Adipocyte (in vitro differentiated cells): Measurements from ENCODE around the gene MSH5.

ENCODE experiments used
- DNase-seq: peaks from one replicate; pipeline ENCODE4 v3.0.0-alpha.2; 2015; ENCODE audit warnings: low read depth
- H3K27me3 ChIP-seq: replicated peaks from 2 replicates; pipeline ENCODE4 v1.7.0; 2013; ENCODE audit warnings: mild to moderate bottlenecking, low read length, moderate library complexity; ENCODE audit not compliant: control insufficient read depth, insufficient read depth
- H3K36me3 ChIP-seq: 2 replicates; pipeline ENCODE4 v1.7.0; 2013; ENCODE audit warnings: low read length, mild to moderate bottlenecking, moderate library complexity; ENCODE audit not compliant: control insufficient read depth, insufficient read depth, severe bottlenecking
- H3K4me1 ChIP-seq: 2 replicates; pipeline ENCODE4 v1.7.0; 2013; ENCODE audit warnings: mild to moderate bottlenecking, low read length, moderate library complexity; ENCODE audit not compliant: control insufficient read depth, insufficient read depth
- H3K4me3 ChIP-seq: 2 replicates; pipeline ENCODE4 v1.7.0; 2013; ENCODE audit warnings: mild to moderate bottlenecking, low read length, moderate library complexity
- H3K9ac ChIP-seq: 2 replicates; pipeline ENCODE4 v1.7.0; 2013; ENCODE audit warnings: mild to moderate bottlenecking, low read length, moderate library complexity
- H3K9me3 ChIP-seq: 2 replicates; pipeline ENCODE4 v1.7.0; 2013; ENCODE audit warnings: mild to moderate bottlenecking, low read length, moderate library complexity; ENCODE audit not compliant: control insufficient read depth

The MSH5 gene

GRCh38 chr6:31776485-31776988, 36.7 kb downstream of the MSH5 start:
- no peak for DNase-seq
- no peaks in the 10 kb centered on the region for H3K27me3 ChIP-seq
- H3K36me3 ChIP-seq = peaks cover 38% of the 10 kb centered on the region
- H3K9me3 ChIP-seq = no peaks in the 10 kb centered on the region
- H3K4me3 ChIP-seq = no peak overlapping the region
- H3K9ac ChIP-seq = no peak overlapping the region
- H3K4me1 ChIP-seq = peaks cover 8% of the 10 kb centered on the region

DNA sequence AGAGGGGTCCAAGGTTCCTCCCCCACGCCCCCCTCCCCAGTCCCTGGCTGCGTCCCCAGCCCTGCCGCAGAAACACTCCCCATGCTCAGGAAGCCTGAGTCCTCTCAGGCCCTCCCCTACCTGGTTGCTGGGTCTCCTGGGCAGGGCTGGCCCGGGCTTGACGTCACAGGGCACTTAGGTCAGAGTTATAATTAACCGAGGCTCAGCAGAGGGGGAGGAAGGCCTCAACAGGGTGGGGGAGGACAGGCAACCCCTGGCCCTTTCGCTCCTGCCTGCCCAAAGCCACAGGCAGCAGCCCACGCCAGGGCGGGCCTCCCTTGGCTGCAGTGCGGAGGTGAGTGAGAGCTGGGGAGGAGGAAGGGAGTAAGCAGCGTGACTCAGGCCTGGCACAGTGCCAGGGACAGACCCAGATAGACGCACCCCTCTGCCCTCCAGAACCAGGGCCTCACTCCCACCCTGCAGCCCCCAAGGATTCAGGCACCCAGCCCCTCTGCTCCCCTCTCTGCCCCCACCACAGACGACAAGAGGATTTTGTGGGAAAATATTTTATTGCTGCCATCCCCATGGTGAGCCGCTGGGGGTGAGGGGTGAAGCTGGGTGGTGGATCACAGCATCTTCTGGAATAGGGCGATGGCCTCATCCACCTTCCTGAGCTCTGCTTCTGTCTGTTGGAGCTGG, 37.3 kb downstream of the MSH5 start, which contains the start of gene VWA7:
Gene VWA7 (minus strand): TSS at position 340 of the 678 bp plus-strand sequence. CDS start 549 bp downstream, outside the sequence.
- no peak within 1 kb of the TSS for H3K4me3 ChIP-seq
- peaks cover 8% of the 10 kb centered on the region for H3K4me1 ChIP-seq
- no peaks in the 10 kb centered on the region for H3K9me3 ChIP-seq
- DNase-seq = peak; percentile 63
- peaks cover 44% of the 10 kb centered on the region for H3K36me3 ChIP-seq
- no peaks in the 10 kb centered on the region for H3K27me3 ChIP-seq
- no peak within 1 kb of the TSS for H3K9ac ChIP-seq

DNA sequence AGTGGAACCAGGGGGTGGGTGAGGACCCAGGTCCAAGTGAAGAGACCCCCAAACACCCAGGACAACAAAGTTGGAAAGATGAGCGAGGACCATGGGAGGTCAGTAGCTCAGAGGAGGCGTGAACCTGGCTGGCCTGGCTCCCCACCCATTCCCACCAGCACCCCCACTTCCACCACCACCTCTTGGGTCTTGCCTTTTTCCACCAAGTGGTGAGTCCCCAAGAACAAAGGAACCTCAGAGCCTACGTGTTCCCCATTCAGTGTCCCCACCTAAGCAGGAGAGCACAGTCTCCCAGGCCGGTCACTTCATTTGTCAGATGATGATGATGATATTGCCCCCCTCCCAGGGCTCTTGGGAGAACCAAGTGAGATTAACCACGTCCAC, 37.9 kb downstream of the MSH5 start:
- Histone ChIP-seq H3K9me3 (no peaks in the 10 kb centered on the region), H3K4me3 (no peak overlapping the region), H3K36me3 (peaks cover 49% of the 10 kb centered on the region), H3K9ac (no peak overlapping the region), H3K4me1 (peaks cover 8% of the 10 kb centered on the region), H3K27me3 (no peaks in the 10 kb centered on the region)
- DNase-seq = no peak

DNA sequence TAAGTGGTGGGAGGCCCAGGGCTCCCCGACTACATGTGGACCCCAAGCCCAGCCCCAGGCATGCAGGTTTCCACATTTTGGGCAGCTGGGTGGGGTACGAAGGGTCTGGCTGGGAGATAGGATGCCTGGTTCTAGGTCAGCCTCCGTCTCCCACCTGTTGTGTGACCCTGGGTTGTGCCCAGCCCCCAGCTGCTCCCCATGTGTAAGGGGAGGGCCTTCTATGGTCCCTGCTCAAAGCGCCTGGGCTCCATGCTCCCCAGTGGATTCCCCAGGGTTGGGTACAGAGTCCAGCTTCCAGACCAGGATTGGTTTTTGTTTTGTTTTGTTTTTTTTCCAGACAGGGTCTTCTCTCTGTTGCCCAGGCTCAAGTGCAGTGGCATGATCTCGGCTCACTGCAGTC, 38.4 kb downstream of the MSH5 start:
- Histone ChIP-seq H3K9ac (no peak overlapping the region), H3K4me3 (no peak overlapping the region), H3K27me3 (no peaks in the 10 kb centered on the region), H3K36me3 (peaks cover 54% of the 10 kb centered on the region), H3K4me1 (peaks cover 8% of the 10 kb centered on the region), H3K9me3 (no peaks in the 10 kb centered on the region)
- DNase-seq = no peak

- Histone ChIP-seq H3K4me1 (peaks cover 8% of the 10 kb centered on the region), H3K9ac (no peak overlapping the region), H3K27me3 (no peaks in the 10 kb centered on the region), H3K9me3 (no peaks in the 10 kb centered on the region), H3K36me3 (peaks cover 64% of the 10 kb centered on the region), H3K4me3 (no peak overlapping the region)
- DNase-seq = no peak
Measured at GRCh38 chr6:31778999-31779885, 39.4 kb downstream of the MSH5 start.

DNA sequence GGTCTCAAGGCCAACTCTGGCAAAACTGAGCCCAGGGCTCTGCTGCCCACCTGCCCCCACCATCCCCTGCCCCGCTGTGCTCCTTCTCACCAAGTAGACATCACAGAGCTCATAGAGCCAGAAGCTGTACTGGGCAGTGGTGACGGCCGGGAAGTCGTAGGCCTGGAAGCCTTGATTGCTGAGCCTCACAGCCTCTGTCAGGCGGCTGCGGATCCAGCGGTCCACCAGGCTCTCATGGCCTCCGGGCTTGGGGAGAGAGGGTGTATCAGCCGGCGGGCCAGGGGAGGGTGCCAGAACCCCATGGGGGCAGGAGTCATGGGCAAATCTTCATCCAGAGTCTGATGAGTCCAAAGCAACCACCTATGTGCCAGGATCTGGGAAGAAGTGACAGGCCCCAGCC, 40.1 kb downstream of the MSH5 start:
- Histone ChIP-seq H3K4me1 (peaks cover 8% of the 10 kb centered on the region), H3K9me3 (no peaks in the 10 kb centered on the region), H3K9ac (no peak overlapping the region), H3K36me3 (peaks cover 71% of the 10 kb centered on the region), H3K27me3 (no peaks in the 10 kb centered on the region), H3K4me3 (no peak overlapping the region)
- DNase-seq = no peak

DNA sequence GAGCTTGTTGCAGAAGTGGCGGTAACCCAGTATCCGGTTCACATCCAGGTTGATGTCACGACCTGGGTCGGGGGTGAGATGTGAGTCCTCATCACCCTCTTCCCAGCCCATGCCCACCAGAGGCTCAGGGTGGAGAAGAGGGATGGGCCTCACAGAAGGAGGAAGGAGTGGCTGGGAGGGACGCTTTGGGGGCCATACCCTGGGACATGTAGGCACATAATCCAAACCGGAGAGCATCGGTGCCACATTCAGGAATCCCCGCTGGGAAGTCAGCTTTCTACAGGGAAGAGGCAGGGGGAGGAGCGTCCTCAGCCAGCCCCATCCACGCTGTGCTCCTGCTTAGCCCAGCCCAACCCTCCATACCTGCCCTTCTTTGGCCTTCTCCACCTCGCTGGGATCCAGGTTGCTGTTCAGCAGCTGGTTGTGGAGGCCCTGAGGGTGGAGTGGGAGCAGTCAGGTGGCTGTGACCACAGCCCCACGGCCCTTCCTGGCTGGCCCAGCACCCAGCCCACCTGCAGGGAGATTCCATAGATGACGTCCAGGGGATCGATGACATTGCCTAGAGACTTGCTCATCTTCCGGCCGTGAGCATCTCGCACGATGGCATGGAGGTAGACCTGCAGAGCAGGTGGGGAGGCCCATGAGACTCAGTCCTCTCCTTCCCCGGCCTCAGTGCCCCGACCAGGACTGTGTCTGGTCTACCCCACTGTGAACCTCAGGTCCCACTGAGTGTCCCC, 40.9 kb downstream of the MSH5 start:
- Histone ChIP-seq H3K4me1 (peaks cover 8% of the 10 kb centered on the region), H3K27me3 (no peaks in the 10 kb centered on the region), H3K9ac (no peak overlapping the region)

GRCh38 chr6:31781244-31782125, 41.7 kb downstream of the MSH5 start:
- Histone ChIP-seq H3K9ac (no peak overlapping the region), H3K27me3 (no peaks in the 10 kb centered on the region), H3K9me3 (no peaks in the 10 kb centered on the region), H3K36me3 (peaks cover 79% of the 10 kb centered on the region), H3K4me3 (no peak overlapping the region), H3K4me1 (peaks cover 8% of the 10 kb centered on the region)
- DNase-seq = no peak

More for the DNA sequence above, 40.9 kb downstream of the MSH5 start:
- Histone ChIP-seq H3K4me3 (no peak overlapping the region), H3K36me3 (peaks cover 78% of the 10 kb centered on the region), H3K9me3 (no peaks in the 10 kb centered on the region)
- no peak for DNase-seq

- Histone ChIP-seq H3K4me3 (no peak overlapping the region), H3K27me3 (no peaks in the 10 kb centered on the region), H3K9ac (no peak overlapping the region), H3K4me1 (peaks cover 2% of the 10 kb centered on the region), H3K36me3 (peaks cover 79% of the 10 kb centered on the region), H3K9me3 (no peaks in the 10 kb centered on the region)
- DNase-seq = no peak
Measured at GRCh38 chr6:31782126-31782855, 42.5 kb downstream of the MSH5 start.
